ENCODE measurements around the gene ZCCHC14. TPM values are rescaled to one million over a fixed set of nuclear protein-coding genes. Genes with fewer than 3 reads are reported as not detected.

The ZCCHC14 gene
- total and polyA plus RNA-seq, 2 of the 13 experiments (the other 11 are each of a cell fraction or from before 2014, with no cell fraction given), result 12.4 to 12.5 TPM

DNA sequence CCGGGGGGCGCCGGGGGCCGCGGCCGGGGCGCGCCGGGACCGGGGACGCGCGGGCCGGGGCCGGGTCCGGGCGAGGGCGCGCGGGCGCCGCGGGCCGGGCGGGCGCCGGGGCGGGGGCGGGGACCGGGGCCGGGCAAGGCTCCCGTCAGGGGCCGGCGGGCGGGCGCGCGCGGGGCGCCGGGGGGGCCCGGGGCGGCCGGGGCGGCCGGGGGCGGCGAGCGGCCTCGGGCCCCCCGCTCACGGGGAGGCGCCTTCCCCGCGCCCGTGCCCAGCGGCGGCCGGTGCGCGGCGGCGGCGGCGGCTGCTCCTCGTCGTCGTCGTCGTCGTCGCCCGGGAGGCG is 563 bp downstream of the ZCCHC14 start:
- no peaks in the 10 kb centered on the region for H3K9me3 ChIP-seq (ENCODE audit: low read length)
- ATAC-seq (no peak), FAIRE-seq (no peak), DNase-seq (ENCODE audit: low spot score) (no peak)
- no peaks in the 10 kb centered on the region; a peak in 1 of 5 replicates for H3K27me3 ChIP-seq (ENCODE audit: control insufficient read depth in 1 of 2, insufficient read depth in 2 of 2, low read length in 2 of 2)
- H3K27ac ChIP-seq (ENCODE audit: extremely low read length, insufficient read depth, low read length), result no peak overlapping the region
- H2AFZ ChIP-seq (ENCODE audit: low read length), result no peak overlapping the region
- POLR2A ChIA-PET, result interaction anchor here (0.9 to 3.1 kb wide), 5 partner anchors 15 to 98 kb away, joined by 3 to 11 read pairs (median 5); no protein-coding TSS in a partner anchor
- no peak overlapping the region for H3K4me2 ChIP-seq (ENCODE audit: low read depth, low read length)
- in situ Hi-C loops (cut with HindIII; ENCODE audit: extremely low pct_ligation_motif_present, low pct_unique_long_range_greater_than_20kb), result loop anchor here (5.0 kb wide), 1 partner anchor 50 kb away; no protein-coding TSS in a partner anchor
- BruUV-seq (replicated peaks), result no TSS peak
- H4K20me1 ChIP-seq (ENCODE audit: insufficient read depth, low read length), result peaks cover 43% of the 10 kb centered on the region
- H3K79me2 ChIP-seq (ENCODE audit: insufficient read depth, low read length), result peaks cover 48% of the 10 kb centered on the region
- CTCF ChIA-PET (ENCODE audit: low intra/inter-chr PET ratio, low total read pairs), result no interaction called here
- no peaks in the 10 kb centered on the region for H3K36me3 ChIP-seq (replicated peaks in 1 of 2; ENCODE audit: control insufficient read depth in 1 of 2, insufficient read depth in 2 of 2, low read length in 2 of 2)
- peaks cover 70% of the 10 kb centered on the region for H3K4me1 ChIP-seq (ENCODE audit: insufficient read depth, low read length)
- WGBS (ENCODE audit: low lambda C conversion rate), result 0% methylated on average over 15 of the region's 74 CpGs
- TF ChIP-seq RBM39 (IDR thresholded peaks at IDR 0.05; ENCODE audit: low read depth, low read length, poor library complexity, severe bottlenecking) (no peak), SMARCE1 (IDR thresholded peaks at IDR 0.05; ENCODE audit: borderline replicate concordance) (no peak), SMAD1 (CRISPR knock-in tag; IDR thresholded peaks at IDR 0.05; ENCODE audit: borderline replicate concordance, low read depth) (no peak), SALL1 (CRISPR knock-in tag; IDR thresholded peaks at IDR 0.05) (no peak), ZNF674 (CRISPR knock-in tag; IDR thresholded peaks at IDR 0.05; ENCODE audit: low read depth) (no peak), BRCA1 (CRISPR knock-in tag; IDR thresholded peaks at IDR 0.05) (no peak)
- TF ChIP-seq, protein P1, sequence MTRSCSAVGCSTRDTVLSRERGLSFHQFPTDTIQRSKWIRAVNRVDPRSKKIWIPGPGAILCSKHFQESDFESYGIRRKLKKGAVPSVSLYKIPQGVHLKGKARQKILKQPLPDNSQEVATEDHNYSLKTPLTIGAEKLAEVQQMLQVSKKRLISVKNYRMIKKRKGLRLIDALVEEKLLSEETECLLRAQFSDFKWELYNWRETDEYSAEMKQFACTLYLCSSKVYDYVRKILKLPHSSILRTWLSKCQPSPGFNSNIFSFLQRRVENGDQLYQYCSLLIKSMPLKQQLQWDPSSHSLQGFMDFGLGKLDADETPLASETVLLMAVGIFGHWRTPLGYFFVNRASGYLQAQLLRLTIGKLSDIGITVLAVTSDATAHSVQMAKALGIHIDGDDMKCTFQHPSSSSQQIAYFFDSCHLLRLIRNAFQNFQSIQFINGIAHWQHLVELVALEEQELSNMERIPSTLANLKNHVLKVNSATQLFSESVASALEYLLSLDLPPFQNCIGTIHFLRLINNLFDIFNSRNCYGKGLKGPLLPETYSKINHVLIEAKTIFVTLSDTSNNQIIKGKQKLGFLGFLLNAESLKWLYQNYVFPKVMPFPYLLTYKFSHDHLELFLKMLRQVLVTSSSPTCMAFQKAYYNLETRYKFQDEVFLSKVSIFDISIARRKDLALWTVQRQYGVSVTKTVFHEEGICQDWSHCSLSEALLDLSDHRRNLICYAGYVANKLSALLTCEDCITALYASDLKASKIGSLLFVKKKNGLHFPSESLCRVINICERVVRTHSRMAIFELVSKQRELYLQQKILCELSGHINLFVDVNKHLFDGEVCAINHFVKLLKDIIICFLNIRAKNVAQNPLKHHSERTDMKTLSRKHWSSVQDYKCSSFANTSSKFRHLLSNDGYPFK (CRISPR knock-in tag; IDR thresholded peaks at IDR 0.05; ENCODE audit: borderline replicate concordance), result no peak
- TF ChIP-seq, protein P2, sequence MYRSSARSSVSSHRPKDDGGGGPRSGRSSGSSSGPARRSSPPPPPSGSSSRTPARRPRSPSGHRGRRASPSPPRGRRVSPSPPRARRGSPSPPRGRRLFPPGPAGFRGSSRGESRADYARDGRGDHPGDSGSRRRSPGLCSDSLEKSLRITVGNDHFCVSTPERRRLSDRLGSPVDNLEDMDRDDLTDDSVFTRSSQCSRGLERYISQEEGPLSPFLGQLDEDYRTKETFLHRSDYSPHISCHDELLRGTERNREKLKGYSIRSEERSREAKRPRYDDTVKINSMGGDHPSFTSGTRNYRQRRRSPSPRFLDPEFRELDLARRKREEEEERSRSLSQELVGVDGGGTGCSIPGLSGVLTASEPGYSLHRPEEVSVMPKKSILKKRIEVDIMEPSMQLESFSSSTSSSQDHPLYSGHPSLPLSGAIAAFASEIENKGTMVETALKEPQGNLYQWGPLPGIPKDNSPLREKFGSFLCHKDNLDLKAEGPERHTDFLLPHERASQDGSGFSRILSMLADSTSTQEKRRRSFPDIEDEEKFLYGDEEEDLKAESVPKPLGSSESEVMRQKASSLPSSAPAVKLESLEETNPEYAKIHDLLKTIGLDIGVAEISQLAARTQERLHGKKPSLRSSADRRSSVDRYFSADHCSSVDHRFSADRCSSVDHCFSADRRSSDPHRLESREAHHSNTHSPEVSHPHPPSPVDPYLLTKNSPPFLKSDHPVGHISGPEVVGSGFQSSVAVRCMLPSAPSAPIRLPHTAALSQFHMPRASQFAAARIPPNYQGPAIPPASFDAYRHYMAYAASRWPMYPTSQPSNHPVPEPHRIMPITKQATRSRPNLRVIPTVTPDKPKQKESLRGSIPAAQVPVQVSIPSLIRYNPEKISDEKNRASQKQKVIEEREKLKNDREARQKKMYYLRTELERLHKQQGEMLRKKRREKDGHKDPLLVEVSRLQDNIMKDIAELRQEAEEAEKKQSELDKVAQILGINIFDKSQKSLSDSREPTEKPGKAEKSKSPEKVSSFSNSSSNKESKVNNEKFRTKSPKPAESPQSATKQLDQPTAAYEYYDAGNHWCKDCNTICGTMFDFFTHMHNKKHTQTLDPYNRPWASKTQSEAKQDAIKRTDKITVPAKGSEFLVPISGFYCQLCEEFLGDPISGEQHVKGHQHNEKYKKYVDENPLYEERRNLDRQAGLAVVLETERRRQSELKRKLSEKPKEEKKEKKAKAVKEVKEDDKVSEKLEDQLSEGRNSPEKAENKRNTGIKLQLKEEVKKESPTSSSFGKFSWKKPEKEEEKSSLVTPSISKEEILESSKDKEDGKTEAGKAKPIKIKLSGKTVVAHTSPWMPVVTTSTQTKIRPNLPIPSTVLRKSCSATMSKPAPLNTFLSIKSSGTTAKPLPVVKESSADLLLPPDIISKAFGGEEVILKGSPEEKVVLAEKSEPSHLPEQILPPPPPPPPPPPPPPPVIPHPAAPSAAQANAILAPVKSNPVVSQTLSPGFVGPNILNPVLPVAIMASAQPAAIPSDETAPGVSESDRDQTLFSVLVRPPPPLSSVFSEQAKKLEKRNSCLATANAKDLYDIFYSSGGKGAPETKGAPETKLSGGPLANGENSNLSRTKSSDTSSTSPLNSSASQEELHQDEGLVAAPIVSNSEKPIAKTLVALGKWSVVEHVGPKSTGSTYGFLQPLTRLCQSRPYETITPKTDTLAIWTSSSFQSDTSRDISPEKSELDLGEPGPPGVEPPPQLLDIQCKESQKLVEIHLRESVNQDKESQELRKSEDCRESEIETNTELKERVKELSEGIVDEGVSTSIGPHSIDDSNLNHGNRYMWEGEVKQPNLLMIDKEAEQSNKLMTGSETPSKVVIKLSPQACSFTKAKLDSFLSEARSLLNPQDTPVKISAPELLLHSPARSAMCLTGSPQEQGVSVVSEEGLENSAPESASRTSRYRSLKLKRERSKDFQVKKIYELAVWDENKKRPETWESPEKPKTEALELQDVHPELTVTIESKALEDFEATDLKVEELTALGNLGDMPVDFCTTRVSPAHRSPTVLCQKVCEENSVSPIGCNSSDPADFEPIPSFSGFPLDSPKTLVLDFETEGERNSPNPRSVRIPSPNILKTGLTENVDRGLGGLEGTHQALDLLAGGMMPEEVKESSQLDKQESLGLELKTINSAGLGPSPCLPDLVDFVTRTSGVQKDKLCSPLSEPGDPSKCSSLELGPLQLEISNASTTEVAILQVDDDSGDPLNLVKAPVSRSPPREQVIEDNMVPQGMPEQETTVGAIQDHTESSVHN (CRISPR knock-in tag; IDR thresholded peaks at IDR 0.05), result no peak
- intact Hi-C loops (cut with micrococcal nuclease; ENCODE audit: unreplicated experiment), result no loop called here
- H3K4me3 ChIP-seq (replicated peaks in 1 of 3; ENCODE audit: insufficient read depth in 1 of 3, low read depth in 2 of 3, low read length in 3 of 3), result peak overlapping the region in 2 of 3 experiments; percentile 33 to 93; a peak in 3 of 6 replicates
- H3K9ac ChIP-seq (ENCODE audit: insufficient read depth, low read depth, low read length), result no peak overlapping the region

Data from HepG2 (cell line).